Activated gamma-delta T cell treated with Interleukin-2 at 50 U/mL for 16 hours (primary cell): Measurements from ENCODE around the gene PICK1.
"Not testable (repeated sequence)": the region's sequence is repeated elsewhere in the genome, so short reads cannot be mapped to it uniquely, and the experiment has no call there.

Experiments
- DNase-seq: peaks from one replicate; pipeline ENCODE4 v3.0.0-alpha.2; 2020

PICK1 gene

DNA sequence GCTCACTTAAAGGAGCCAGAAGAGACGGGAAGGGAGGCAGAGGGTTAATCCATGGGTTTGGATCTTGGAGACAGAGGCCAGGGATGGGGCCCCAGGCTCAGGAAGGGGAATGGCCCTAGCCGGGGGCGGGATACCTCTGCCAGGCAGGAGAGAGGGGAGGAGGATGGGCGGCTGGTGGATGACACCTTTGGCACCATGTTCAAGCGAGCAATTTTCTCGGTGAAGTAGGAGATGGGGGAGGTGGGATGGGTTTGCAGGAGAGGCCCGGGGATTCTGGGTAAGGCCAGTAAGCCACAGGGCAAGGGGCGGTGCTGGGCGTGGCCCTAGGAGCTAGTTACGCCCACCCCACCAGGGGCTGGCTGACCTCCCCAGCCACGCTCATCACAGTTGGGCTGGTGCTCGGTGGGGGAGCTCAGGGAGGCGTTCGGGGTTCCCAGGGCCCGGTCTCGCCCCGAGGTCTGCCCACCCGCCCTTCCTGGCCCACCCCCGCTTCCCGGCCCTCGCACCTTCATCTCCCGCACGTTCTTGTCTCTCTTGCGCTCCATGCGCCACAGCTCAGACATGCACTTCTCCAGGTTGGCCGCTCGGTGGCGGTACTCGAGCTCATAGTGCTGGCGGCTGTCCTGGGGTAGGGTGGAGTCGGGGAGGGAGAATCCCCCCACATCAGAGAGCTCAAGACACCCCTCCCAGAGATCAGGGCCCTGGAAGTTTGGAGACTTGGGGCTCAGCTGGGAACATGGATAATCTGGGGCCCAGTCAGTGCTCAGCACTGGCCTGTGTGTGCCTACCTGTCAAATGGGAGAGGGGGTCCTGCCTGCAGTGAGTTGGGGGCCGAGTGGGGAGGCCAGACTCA is 40.6 kb downstream of the PICK1 start:
- no peak for DNase-seq

DNA sequence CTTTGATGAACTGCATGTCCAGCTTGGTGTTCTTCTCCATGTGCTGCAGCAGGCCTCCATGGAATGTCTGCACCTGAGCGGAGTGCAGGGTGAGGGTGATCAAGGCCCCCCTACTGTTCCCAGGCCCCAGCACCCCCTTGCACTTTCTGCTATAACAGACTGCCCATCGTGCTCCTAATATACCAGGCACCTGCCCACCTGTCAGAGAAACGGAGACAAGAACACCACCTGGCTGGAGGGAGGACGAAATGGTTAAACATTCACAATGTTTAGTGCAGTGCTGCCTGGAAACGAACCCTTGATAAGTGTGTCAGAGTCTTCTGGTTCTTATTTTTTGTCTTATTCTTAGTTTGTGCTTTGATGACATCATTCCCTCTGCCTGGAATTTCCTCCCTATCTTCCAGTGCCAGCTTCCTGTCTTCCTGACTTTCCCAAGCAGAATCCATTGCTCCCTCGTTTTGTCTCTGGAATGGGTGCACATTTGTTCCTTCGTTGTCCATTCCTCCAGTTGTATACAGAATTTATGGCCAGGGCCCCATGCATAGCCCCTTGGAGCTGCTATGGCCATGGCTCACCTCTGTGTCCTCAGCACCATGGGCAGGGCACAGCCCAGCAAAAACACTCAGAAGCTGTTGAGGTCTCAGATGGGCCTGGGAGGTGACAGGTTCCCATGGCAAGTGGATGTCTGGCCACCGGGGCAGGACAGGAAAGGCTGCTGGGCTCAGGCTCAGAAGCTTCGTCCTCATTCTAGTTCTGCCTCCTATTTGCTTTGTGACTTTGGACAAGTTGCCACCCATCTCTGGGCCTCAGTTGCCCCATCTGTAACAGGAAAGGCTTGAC is 41.4 kb downstream of the PICK1 start:
- DNase-seq = no peak

DNA sequence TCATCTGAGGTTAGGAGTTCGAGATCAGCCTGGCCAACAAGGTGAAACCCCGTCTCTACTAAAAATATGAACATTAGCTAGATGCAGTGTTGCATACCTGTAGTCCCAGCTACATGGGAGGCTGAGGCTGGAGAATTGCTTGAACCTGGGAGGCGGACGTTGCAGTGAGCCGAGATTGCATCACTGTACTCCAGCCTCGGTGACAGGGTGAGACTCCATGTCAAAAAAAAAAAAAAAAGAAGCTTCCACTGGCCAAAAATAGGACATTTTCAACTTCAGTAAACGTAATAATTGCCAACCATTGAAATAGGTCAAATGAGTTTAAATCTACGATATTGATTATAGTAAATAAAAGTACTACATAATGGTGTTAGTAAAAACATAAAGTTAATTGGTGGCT is 46.4 kb downstream of the PICK1 start:
- DNase-seq = no peak

DNA sequence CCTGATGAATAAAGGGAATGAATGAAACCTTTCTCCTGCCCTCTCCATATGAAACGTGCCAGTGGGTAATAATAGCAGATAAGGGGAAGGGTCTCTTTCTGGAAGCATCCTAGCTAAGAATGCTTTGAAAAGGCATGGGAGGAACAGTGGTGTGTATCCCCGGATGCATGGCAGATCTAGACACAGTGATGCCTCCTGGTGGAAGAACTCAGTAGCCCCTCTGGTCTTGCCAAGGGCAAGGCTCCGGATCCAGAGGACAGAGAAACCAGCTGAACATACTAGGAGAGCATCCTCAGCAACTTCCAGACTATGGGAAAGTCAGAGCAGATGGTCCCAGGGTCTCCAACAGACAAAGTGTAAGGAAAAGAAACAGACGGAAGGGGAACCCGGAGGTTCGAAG is 46.9 kb downstream of the PICK1 start:
- DNase-seq = no peak

DNA sequence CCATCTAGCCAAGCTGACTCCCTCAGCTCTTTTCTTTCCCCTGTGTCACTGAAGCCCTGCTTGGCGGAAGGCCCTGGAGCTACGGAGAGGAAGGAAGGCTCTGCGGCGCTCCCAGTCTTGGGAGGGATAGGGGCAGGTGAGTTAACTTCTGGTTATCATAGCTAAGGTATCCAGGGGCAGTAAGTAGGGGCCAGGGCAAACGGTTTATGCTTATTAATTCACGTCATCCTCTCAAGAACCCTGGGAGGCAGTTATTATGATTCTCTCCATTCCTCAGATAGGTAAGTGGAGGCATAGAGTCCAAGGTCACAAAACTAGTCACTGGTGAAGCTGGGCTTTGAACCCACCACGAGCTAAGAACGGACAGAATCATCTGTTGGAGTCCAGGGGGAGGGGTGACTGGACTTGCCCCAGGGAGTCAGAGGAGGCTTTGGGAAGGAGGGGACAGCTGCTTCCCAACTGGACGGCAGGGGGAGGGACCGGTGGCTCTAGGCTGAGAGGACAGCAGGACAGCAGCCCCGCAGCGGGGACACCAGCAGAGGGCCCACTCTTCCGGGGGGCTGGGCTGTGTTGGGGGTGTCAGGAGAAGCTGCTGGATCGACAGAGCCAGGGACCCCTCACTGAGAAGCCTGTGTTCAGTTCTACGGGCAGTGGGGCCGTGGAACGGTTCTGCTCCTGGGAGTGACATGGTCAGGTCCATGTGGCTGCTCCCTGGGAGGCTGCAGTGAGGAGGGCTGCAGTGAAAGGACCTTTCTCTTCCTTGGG is 49.8 kb downstream of the PICK1 start:
- no peak for DNase-seq

DNA sequence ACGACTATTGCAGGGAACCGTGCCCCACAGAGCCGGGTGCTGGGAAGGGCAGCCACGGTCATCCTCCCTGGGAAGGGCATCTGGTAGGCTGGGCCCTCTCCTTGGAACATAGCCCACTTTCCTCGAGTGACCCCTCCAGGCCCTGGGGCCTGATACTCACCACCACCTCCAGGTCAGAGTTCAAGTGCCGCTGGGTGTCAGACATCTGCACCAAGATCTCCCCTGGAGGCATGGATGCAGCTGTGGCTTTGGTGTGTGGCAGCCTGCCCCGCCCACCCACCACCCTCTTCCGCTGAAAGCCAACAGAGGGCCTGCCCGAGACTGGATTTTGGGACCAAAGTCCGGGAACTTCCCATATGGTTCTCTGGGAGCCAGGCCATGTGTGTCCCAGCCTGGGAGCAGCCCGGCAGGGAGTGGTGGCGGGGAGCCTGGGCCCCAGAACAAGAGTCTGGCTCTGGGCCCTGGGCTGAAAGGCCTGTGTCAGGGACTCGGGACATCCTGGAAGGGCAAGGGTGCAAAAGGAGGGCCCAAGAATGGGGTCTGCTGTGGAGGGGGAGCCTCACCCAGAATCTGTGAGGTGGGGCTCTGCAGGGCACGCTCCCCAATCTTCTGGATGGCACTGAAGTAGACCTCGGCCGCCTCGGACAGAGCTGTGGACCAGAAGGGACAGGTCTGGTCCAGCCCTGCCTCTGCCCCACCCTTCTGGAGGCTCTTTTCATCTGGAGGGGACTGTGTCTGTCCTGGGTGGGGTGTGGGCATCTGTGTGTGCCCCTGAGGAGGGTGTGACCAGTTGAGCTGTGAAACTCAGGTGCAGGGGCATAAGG is 50.7 kb downstream of the PICK1 start:
- DNase-seq = no peak

DNA sequence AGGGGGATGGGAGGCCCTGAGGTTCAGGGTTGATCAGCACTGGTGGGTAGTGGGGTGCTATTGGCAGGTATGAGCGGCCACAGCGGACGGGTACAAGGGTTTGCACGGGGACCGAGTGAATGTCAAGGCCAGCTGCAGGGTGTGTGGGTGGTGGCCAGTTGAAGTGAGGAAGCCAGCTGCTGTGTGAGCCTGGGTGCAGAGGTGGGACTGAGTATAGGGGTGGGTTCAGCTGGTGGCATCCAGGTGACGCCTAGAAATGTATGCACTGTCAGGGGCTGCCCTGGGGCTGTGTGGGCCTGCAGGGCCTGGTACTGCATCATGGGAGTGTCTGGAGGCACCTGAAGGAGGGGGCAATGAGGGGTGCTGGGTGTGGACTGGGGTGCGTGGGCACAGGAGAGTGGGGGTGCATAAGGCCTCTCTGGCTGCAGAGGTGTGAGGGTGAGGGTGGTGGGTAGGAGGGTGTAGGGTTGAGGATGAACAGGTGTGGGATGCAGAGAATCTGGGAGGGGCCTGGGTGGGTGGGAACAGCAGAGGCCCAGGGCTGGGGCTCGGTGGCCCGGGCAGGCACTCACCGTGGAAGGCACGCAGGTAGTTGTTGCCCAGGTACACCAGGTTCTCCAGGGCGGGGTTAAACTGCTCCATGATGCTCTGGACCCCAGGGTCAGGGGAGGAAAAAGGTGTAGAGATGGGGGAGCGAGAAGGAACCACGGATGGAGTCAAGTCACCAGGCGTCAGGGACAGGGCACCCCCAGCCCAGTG is 51.5 kb downstream of the PICK1 start:
- no peak for DNase-seq

DNA sequence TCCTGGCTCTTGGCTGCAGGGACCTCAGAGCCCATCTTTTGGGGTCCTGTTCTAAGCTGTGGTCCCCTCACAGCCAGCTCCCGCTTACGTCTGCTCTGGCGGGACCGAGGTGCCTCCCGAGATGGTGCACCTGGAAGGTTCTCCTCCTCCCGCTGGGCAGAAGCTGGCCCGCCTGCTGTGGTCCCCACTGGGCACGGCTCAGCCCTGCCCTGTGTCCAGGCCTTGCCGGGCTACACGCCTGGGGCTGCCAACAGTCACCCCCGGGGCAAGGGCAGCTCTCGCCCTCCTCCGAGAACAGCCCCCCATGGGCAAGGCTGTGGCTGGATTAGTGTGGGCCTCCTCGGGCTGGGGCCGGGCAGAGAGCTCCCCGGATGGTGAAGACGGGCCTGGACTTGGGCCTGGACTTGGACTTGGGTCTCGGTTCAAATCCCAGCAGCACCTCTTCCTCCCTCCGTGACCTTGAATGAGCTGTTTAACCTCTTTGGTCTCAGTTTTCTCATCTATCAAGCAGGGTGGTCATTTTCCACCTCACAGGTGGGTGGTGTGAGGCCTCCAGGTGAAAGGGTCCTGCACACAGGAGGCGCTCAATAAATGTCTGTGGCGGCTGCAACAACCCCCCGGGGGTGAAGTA is 52.3 kb downstream of the PICK1 start:
- no peak for DNase-seq

DNA sequence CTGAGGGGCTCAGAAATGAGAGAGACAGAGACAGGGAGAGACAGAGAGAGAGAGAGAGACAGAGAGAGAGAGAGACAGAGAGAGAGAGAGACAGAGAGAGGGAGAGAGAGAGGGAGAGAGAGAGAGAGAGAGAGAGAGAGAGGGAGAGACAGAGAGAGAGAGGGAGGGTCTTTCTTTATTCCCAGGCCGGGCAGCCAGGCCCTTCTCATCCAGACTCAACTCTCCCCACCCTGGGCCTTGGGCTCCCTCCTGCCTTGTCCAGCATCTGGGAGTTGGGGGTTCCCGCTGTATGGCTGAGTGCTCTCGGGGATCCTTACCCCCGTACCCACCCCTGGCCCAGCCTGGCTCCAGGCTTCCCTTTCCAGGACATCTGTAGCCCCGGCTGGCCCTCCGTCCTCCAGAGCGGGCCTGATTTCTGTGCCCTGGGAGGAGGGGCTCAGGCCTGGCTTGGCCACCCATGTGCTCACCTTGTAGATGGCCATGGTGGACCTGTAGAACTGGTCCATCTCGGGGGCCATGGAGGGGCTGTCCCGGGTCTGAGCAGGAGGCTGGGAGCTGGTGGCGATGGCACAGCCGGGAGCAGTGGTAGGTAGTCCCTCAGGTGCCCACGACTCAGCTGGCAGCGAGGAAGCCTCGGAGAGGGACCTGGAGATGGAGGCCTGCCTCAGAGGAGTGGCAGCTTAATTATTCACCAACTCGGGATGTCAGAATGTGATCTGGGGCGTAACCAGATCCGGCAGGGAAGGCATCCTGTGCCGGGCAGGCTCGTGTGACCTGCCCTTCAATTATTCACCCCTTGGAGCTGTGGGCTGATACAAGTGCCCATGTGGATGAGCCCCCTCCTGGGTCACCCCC is 53.0 kb downstream of the PICK1 start, which contains the start of gene BAIAP2L2:
Gene BAIAP2L2 (minus strand): TSS at position 677 of the 855 bp plus-strand sequence. CDS start 159 bp downstream, at position 518.
- no peak for DNase-seq

DNA sequence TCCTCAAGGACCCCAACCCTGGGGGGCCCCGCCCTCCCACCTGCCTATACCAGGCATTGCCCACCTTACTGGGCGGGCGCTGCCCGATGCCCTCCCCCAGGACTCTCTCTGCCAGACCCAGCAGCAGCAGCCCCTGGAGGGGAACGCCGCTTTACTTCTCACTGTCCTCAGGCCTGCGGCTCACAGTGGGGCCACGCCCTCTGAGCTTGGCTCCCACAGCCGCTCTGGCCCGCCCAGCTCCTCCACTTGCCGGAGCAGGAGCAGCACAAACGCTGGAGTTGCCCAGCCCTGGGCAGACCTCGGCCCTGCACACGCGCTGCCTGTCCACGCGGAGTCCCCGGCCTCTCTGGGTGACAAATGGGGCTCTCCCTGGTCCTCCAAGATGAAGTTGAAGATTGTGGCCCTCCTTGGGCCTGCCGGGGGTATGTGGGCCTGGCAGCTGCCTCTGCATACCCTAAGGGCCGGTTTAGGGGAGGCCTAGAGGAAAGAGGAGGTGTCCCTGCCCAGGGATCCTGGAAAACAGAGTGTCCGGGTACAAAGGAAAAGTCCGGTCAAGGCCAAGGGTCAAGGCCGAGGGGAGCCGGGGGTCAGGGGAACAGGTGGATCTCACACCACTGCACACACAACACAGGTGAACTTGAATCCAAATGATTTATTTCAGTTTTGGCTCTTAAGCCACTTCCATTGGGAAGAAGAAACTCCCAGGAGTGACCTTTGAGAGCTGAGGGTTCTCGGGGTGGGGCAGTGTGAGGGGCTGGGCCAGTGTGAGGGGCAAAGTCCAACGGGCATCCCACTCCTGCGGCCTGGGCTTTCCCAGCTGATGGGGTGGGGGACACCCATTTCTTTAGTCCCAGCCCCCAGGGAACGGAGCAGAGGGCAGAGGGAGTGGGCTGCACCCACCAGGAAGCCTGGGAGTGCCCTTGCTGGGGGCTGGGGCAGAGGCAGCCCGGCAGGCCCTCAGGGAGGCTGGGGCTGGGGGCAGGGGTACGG is 54.0 kb downstream of the PICK1 start:
- no peak for DNase-seq

DNA sequence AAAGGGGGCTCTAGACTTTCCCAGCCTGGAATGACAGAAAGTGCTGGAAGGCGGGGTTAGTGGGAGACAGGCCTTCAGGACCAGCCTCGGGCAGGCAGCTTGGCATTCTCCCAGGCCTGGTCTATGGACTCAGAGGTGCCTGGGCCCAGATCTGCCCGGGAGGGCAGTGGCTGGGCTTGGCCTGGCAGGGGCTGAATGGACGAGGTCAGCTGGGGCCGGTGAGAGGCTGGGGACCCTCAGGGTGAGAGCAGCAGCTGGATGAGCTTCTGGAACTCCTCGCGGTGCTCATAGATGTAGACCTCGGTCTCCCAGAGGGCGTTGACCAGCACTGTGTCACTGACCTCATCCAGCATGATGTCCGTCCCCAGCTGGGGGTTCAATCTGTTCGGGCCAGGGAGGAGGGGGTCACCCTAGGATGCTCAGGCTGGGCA is 54.7 kb downstream of the PICK1 start:
- no peak for DNase-seq

DNA sequence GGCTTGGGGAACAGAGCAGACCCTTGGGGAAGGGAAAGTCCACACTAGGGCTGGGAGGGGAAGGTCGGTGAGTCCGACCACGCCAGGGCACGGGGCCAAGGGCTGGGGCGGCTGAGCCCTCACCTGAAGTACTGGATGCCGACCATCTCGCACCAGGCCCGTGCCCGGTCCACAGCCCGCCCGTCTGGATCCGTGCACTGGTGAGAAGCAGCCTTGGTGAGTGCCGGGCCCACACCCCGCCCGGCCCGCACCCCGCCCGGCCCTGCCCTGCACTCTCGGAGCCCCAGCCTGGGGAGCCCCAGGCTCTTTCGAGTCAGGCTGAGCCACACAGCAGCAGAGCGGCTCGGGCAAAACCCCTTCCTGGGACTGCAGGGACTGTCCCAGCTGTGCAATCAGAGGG is 55.2 kb downstream of the PICK1 start:
- no peak for DNase-seq

DNA sequence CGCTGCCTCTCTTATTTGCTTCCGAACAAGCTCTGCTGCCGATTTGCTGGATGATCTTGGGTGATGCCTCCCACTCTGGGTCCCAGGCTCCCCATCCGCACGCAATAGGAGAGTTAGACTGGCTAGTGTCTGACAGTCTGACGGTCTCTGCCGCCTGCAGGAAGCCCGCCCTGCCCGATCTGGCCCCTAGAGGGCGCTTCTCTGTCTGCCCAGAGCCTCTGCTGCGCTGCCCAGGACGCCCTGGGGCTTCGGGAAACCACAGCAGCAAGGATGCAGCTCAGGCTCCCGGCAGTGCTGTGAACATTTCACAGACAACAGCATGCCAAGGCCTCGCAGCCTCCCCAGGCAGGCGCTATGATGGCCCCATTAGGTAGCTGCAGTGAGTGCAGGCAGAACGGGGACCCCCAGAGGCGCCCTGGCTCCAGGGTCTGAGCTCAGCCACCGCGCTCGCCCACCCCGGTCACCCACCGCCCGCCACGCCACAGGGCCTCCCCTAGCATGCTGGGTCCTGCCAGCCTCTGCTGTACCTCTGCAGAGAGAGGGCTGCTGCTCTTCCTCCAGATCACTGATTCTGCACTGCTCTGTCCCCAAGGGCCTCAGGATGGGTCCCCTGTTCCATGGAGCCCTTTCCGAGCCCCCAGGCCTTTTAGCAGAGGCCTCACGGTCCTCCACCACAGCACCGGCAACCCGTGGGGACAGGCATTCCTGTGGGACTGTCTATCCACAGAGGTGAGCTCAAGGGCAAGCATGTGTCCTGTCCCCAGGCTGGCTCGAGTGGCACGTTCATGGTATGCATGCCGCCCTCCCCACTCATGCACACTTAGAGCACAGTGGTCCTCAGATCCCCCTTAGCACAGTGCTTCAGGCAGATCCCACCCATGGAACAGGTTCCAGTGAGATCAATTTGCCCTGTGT is 57.5 kb downstream of the PICK1 start:
- DNase-seq = peak; percentile 77

DNA sequence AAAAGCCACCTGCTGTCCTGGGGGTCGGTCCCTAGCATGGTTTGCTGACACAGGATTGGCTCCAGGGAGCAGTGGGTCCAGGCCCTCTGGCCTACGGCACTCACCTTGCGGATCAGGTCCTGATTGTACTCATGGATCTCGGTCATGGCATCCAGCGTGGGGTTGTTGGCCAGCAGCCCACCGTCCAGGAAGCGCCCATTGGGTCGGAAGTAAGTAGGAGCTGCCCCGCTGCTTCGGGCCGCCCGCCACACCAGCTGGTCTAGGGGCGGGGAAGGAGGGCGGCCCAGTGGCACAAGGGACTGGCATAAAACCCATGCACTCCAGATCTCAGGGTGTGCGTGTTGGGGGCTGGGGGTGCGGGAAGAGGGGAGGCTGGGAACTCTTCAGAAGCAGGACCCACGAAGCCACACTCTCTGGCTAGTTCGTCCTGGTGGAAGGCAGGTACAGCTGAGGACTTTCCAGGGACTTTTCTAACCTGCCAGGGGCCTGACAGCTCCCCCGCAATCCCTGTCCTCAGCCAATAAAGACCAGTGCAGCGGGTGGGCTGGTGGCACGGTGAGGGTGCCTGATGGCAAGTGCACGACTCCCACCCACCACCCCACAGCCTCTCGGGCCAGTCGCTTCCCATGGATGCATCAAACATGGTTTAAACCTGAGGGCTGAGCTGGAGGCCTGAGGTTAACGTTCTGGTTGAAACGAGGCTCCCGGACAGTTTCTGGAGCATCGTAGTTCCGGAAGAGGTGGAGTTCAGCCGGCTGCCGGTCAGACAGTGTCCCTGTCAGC is 58.4 kb downstream of the PICK1 start:
- no peak for DNase-seq

DNA sequence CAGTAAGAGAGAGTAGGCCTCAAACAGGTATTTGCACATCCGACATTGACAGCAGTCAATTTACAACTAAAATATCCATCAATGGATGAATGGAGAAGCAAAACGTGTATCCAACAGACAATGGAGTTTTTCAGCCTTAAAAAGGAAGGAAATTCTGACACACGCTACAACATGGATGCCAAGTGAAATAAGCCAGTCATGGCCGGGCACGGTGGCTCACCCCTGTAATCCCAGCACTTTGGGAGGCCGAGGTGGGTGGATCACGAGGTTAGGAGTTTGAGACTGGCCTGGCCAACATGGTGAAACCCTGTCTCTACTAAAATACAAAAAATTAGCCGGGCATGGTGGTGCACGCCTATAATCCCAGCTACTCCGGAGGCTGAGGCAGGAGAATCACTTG is 60.4 kb downstream of the PICK1 start:
- DNase-seq = not testable (repeated sequence)

DNA sequence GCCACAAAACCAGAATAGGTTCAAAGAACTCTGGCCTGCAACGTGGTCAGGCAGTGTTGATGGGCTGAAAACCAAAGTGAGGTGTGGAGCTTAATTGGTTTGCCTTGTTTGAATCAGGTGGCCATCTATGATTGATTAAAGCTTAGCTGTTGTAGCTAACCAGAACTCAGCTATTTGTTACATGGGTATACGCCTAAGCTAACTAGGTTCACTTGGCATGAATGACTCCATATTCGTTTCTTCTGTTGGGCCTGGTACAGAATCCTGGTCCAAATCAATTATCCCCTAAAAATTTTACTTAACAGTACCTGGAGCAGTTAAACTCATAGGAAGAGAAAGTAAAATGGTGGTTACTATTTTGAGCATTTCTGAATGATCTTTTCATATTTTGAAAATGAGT is 61.0 kb downstream of the PICK1 start:
- DNase-seq = no peak

DNA sequence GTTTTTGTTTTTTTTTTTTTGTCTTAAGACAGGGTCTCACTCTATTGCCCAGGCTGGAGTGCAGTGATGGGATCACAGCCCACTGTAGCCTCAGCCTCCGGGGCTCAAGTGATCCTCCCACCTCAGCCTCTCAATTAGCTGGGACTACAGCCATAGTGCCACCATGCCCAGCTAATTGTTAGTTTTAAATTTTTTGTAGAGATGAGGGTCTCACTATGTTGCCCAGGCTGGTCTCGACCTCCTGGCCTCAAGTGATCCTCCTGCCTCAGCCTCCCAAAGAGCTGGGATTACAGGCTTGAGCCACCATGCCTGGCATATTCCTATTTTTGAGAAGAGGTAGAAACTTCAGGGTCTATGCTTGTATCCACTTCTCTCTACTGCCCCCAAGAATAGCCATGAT is 61.5 kb downstream of the PICK1 start:
- DNase-seq = not testable (repeated sequence)
